HG02943 (cell line): Measurements from ENCODE around the gene NPFF.
"Not testable (repeated sequence)": the region's sequence is repeated elsewhere in the genome, so short reads cannot be mapped to it uniquely, and the experiment has no call there.

ENCODE experiments used
- ATAC-seq: cut with Tn5 transposase; IDR thresholded peaks from one replicate; pipeline ENCODE4 v1.9.1; 2021; ENCODE audit warnings: mild to moderate bottlenecking, low read depth, moderate library complexity; ENCODE audit not compliant: unreplicated experiment

Gene NPFF, protein sequence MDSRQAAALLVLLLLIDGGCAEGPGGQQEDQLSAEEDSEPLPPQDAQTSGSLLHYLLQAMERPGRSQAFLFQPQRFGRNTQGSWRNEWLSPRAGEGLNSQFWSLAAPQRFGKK

DNA sequence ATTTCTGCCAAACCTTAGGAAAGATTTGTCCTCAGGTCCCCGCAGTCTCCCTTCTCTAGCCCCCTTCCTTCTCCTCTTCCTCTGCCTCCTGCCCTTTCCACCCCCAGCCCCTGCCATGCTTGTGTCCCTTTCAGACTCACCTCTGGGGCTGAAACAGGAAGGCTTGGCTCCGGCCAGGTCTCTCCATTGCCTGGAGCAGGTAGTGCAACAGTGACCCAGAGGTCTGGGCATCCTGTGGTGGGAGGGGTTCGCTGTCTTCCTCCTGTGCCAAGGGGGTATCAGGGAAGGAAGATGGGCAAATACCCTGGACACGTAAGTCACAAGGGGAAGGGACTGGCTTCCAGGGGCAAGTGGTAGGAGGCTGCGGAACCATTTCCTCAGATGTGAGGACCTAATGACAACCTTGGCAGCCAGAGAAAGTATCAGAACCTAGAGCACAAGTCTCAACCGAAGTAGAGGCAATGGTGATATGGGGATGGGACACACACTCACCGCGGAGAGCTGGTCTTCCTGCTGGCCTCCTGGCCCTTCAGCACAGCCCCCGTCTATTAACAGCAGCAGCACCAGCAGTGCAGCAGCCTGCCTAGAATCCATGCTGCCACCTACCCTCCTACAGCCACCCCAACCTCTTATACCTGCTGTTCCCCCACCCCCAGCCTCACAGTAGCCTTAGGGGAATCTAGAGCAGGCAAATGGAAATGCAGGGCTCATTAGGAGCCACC is at the start of gene NPFF:
Gene NPFF (minus strand): TSS at position 604 of the 722 bp plus-strand sequence. CDS start 10 bp downstream, at position 594.
- ATAC-seq = no peak

DNA sequence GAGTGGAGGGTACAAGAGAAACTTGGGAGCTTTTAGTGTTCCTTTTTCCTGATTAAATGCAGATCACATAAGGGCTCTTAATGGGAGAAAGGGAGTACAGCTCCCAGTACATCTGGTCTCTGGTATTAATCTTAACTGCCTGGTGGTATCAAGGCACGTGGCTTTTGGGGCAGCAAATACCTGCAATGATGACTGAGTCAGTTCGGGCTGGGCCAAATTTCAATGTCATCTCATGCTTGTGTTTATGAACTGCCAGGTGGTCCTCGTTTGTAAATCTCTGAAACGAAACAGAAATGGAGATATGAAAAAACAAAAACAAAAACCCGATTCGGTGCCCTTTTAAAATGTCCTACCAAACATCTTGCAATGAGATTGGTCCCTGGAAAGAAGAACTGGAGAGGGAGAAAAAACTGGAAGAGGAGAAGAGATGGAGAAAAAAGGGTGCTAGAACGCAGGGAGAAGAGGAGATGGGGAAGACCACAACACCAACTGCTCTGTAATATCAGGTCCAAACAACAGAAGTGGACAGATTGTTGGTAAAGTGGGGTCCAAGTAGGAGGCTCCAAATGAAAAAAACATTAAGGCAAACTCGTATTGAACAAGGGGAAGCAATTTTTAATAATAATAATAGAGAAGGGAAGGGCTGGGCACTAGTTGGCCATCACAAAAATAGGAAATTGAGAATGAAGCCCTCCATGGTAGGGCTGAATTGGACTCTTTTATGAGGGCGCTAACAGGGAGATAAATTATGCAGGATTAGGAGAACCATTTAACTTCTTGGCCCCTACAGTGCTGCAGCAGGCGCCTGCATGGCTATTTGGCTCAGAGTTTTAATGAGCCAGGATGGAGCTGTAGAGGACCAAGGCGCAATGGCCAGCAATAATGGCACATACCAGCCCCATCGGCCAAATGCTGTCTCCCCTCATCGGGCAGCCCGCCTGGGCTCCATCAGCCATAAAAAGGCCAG is 45.4 kb upstream of the NPFF start:
- no peak for ATAC-seq

DNA sequence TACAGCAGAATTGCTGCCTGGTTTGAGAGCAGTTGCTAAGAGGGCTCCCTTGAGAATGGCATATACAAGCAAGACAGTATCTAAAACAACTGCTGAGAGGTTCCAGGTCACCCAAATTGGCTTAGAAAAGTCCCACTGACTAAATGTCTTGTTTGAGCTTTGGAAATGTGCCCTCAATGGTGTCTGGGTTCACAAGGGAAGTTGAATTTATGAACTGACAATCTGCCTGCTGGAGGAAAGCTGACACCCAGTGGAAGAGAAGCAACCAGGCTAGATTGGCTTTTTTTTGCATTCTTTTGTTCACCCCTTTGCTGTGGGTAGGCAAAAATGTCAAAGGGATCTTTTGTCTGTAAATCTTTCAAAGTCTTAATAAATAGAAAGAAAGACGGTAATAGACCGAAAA is 44.6 kb upstream of the NPFF start:
- no peak for ATAC-seq

DNA sequence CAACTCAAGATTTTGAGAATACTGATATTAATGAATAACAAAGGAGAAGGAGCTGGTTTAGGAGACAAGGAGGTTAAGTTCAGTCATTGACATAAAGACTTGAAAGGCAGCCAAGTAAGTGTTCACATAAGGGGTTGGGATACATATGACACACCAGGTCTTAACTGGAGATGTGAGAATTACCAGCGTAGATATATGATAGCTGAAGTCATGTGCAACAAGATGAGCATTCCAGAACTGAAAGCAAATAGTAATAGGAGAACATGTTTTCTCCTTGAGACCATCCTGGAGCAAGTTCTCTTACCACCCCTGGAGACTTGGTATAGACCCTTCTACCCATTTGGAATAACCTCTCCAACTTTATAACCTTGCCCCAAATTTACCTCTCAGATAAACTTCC is 43.3 kb upstream of the NPFF start:
- ATAC-seq = no peak

DNA sequence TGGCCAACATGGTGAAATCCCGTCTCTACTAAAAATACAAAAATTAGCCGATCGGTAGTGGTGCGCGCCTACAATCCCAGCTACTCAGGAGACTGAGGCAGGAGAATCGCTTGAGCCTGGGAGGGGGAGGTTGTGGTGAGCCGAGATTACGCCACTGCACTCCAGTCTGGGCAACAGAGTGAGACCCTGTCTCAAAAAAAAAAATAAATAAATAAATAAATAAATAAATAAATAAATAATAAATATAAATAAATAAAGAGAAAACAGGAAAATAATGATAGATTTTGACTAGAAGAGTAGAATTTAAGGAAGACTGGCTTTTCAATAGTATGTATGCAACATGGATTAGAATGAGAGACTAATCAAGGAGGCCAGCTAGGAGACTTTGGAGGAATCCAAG is 42.8 kb upstream of the NPFF start:
- ATAC-seq = not testable (repeated sequence)

DNA sequence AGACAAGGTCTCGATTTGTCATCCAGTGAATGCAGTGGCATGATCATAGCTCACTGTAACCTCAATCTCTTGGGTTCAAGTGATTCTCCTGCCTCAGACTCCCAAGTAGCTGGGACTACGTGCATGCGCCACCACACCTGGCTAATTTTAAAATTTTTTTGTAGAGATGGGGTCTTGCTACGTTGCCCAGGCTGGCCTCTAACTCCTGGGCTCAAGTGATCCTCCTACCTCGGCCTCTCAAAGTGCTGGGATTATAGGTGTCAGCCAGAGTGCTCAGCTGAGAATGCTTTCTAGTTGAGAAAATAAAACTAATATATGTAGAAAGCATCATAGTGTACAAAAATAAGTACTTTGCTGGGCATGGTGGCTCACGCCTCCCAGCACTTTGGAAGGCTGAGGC is 41.1 kb upstream of the NPFF start:
- not testable (repeated sequence) for ATAC-seq

DNA sequence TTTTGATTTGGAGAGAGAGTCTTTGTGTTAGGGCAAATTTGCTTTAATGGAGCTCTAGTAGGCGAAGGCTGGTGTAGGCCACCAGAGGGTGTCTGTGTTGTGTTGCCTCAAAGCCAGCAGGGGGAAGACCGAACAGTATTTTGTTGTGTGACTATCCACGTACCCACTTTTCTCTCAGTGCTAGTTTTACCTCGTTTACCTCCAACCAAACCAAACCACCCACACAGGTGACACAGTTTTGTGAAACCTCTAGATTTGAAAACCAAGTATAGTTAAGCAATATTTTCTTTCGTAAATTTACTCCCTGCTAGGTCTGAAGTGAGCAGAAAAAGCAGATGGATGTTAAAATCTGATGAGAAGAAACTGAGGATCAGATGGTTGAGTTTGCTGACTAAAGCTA is 36.3 kb upstream of the NPFF start:
- no peak for ATAC-seq

DNA sequence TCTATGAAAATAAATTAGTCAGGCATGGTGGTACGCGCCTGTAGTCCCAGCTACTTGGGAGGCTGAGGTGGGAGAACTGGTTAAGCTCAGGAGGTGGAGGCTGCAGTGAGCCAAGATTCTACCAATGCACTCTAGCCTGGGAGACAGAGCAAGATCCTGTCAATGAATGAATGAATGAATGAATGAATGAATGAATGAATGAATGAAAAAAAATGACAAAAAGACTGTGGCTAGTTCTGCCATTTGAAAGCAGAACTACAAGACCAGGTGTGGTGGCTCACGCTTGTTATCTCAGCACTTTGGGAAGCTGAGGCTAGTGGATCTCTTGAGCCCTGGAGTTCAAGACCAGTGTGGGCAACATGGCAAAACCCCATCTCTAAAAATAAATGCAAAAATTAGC is 32.2 kb upstream of the NPFF start:
- ATAC-seq = no peak

DNA sequence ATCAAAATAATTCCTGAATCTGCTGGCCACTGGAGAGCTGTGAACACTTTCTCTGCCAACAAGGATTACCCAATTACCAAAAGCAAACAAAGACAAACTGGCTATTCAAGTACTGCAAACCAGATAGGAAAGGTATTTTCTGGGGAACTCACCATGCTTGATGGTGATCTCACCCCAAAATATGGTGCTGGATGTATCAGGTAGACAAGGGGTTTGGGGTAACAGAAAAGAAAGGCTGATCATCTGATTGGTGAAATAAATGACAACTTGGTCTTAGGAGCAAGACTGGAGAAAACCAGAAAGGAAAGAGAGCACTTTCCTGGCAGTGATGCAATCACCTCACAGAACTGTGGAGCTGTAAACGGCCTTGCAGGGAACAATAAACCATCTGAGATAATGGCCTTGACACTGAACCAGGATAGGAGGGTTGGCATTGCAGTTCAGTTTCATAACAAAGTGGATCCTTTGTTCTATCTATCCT is 31.0 kb upstream of the NPFF start:
- ATAC-seq = no peak

DNA sequence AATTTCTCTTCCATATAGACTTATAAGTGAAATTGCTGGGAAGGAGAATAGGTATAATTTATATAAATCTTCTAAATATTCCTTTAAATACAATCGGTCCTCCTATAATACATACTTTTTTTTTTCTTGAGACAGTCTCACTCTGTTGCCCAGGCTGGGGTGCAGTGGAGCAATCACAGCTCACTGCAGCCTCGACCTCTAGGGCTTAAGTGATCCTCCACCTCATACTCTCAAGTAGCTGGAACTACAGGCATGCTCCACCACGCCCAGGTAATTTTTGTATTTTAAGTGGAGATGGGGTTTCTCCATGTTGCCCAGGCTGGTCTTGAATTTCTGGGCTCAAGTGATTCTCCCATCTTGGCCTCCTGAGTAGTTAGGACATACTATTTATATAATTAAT is 29.7 kb upstream of the NPFF start:
- no peak for ATAC-seq

DNA sequence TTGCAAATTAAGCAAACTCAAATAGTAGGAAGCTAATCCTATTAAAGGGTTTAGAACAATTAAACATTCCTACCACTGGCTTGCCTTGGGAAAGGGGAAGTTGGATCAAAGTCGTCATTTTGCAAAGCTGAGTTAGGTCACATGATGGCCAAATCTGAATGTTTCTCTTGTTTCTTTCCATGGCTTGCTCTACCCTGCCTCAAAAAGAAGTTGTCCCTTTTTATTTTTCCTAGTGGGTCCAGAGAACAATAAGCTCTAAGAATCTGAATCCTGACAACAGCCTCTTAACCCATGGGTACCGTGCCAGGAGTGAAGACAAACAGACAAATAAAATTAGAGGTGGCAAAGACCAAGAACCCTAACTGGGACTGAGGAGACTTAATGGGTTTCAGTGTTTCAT is 26.2 kb upstream of the NPFF start:
- ATAC-seq = no peak

DNA sequence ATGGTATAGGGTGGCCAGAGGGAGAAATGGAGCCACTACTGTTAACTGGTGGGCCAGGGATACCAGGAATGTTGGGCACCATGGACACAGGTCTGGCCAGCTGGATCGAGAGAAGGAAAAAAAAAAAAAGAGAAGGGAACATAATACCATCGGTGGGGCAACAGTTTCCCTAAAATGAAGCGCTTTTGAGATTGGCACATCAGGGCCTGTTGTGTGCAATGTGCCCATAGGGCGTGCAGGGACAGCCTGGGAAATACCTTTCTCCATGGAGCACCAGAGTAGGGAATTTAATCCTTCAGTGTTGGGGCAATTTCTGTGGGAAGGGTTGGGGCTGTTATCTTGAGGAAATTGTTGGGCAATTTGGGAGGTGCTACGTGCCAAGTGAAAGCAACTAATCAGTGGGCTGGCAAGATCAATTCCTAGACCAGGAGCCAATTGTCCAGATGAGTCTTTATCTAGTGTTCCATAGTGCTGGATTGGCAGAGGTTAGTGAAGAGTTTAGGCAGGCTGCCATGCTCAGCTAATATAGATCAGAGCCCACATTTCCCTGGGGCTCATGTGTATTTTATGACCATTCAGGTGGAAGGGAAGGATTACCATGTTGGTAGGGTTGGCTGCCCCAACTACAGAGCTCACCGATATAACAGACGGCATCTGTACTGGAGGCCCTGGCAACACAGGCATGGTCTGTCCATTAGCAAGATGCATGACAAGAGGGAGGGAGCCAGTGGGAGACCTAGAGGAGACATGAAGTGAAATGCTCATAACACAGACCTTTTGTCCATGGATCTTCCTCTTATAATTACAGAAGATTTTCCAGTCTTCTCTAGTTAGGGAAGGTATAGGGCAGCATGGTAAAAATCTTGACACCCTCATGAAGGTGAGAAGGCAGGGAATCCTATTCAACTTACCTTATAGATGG is 25.5 kb upstream of the NPFF start:
- no peak for ATAC-seq

DNA sequence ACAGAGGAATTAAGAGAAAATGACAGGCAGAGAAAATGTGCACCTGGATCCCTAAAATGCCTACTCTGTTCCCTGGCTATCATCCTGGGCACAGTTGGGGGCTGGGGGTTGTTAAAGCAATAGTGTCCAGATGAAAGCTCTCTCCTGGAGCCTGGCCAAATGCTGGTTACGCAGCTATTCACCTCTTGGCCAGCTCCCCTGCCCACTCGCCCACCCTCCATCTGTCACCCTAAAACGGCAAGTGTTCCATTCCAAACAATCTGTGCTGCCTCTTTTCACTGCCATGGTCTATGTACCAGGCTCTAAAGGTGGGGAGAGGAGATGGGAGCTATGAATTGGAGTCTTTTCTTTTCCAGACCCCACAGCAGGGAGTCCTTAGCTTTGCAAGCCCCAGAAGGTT is 24.7 kb upstream of the NPFF start:
- no peak for ATAC-seq

DNA sequence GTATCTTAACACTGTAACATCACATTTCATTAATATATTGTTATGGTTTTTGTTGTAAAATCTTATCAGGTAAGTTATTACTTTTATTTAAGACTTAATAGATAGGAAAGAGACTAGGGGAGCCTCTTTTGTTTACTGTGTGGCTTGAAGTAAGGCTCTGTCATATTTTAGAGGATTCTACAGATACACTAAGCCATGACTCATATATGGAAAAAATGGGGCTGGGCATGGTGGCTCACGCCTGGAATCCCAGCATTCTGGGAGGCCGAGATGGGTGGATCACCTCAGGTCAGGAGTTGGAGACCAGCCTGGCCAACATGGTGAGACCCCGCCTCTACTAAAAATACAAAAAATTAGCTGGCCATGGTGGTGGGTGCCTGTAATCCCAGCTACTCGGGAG is 23.6 kb upstream of the NPFF start:
- no peak for ATAC-seq

DNA sequence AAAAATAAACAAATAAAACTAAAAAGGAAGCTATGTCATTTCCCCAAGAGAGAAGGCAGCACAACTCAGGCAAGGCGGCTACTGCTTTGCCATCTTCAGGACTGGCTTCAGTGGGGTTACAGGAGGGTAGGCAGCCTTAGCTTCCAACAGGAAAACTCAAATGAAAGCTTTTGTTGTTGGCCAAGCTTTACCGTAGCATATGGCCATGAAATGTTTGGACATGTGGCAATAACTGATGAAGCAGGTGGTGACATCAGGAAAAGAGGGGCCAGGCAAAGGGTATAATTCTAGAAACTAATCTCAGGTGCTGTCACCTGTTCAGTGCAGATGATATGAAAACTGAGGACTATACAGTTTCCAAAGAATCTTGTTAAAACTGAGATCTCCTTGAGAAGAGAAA is 22.8 kb upstream of the NPFF start:
- ATAC-seq = no peak

DNA sequence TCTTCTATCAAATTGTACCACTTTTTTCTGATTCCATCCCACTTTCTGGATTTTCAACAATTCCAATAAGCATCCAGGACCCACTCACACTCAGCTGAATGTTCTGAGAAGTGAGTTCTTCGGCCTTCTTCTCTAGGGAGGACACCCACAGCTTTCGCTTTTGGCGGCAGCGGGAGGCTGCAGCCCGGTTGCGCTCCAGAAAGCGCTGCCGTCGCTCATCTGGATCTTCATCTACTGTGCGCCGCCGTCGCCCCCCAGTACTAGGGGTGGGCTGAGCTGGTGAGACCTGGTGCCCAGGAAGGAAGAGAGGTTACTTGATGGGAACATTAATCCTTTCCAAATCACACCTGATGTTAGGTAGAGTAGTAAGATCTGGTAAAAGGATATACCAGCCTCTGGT is 17.2 kb upstream of the NPFF start:
- ATAC-seq = no peak

DNA sequence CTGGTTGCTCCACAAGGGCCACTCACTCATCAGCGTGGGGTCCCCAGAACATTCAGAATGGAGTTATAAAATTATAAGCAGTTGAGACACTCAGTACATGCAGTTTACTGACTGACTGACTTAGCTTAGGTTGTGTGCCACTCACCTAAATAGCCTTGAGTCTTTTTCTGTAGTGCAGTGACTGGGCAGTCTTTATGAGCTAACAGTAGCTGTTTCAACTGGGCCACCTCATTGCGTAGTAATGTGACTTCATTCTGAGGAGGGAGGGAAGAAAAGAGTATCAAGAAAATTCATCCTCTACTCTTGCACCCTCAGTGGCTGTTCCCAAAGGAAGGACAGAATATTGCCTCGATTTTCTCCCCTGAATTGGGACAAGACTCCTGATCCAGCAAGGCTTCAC is 15.8 kb upstream of the NPFF start:
- no peak for ATAC-seq

DNA sequence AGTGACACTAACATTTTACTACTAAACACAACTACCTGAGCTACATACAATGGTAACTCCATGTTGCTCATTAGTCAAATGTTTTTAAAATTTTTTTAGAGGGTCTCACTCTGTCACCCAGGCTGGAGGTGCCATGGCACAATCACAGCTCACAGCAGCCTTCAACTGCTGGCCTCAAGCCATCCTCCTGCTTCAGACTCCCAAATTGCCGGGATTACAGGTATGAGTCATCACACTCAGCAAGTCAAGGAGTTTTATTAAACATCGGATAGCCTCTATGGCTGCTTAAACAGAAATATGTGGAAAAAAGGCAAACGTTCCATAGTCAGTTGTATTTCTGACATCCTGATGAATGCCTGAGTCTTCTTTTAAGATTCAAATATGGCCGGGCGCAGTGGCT is 11.1 kb upstream of the NPFF start:
- no peak for ATAC-seq

DNA sequence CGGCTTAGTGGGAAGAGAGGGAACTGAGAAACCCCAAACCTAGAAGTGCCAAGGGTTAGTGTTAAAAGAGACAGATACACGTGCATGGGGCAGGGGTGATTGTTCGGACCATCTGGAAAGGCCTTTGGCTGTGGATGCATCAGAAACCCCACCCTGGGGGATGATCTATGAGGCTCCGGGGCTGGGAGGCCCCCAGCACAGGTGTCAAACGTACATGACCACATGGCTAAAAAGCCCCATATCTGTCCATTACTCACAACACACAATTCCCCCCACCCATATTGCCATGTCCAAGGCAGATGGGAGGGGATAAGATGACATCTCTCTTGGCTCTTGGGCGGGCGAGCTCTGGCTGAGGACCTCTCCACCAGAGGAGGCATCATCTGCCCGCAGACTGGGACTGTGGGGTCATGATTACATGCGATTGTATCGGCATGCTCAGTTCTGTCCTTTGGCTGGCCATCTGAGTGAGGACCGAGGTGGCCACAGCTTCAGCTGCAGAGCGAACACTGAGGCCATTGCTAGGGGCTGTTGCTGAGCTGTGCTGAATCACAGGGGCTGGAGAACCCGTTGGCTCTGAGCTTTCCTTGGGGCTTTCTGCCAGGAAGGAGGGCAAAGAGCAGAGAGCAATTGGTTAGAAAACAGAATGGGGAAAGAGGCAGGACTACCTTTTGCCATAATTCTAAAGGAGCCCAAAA is 9.6 kb upstream of the NPFF start:
- ATAC-seq = no peak

DNA sequence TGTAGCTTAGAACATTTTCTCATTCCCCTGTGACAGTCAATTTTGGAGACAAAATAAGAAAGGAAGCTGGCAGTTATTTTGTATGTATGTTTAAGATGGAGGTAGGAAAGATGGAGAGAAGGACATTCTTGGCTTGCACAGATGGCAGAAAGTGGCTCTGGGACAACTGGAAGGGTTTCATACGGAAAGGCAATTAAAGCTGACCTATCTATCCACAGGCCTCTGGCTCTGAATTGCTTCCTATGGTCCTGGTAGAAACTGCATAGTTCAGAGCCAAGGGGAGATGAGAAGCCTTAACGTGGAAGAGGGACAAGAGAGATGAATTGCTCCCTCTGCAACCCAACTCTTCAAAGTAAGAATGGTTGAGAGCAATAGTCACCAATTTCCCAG is 8.0 kb upstream of the NPFF start:
- ATAC-seq = no peak
